ENCODE measurements around the gene AGO1.
"Not testable (repeated sequence)": the region's sequence is repeated elsewhere in the genome, so short reads cannot be mapped to it uniquely, and the experiment has no call there.

Gene AGO1

DNA sequence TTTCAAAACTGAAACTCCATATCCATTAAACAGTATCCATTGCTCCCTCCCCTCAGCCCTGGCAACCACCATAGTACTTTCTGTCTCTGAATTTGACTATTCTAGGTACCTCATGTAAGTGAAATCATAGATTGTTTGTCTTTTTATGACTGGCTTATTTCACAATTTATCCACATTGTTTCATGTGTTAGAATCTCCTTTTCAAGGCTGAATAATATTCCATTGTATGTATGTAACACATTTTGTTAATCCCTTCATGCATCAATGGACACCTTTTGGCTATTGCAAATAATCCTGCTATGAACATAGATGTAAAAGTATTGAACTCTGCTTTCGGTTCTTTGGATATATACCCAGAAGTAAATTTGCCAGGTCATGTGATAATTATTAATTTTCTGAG lies 85.4 kb downstream of the AGO1 start:
- TF ChIP-seq, protein P1, sequence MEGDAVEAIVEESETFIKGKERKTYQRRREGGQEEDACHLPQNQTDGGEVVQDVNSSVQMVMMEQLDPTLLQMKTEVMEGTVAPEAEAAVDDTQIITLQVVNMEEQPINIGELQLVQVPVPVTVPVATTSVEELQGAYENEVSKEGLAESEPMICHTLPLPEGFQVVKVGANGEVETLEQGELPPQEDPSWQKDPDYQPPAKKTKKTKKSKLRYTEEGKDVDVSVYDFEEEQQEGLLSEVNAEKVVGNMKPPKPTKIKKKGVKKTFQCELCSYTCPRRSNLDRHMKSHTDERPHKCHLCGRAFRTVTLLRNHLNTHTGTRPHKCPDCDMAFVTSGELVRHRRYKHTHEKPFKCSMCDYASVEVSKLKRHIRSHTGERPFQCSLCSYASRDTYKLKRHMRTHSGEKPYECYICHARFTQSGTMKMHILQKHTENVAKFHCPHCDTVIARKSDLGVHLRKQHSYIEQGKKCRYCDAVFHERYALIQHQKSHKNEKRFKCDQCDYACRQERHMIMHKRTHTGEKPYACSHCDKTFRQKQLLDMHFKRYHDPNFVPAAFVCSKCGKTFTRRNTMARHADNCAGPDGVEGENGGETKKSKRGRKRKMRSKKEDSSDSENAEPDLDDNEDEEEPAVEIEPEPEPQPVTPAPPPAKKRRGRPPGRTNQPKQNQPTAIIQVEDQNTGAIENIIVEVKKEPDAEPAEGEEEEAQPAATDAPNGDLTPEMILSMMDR (IDR thresholded peaks at IDR 0.05; ENCODE audit: low read depth, low read length, missing control alignments) = no peak
- Histone ChIP-seq H3K27me3 (replicated peaks) (no peaks in the 10 kb centered on the region), H3K36me3 (replicated peaks) (peaks cover 8% of the 10 kb centered on the region), H3K4me3 (ENCODE audit: low read depth, low read length) (no peak overlapping the region), H3K27ac (no peak overlapping the region)
- in situ Hi-C loops (cut with HindIII; ENCODE audit: low pct_ligation_motif_present, low sequenced_read_pairs) = no loop called here
- DNase-seq = no peak

DNA sequence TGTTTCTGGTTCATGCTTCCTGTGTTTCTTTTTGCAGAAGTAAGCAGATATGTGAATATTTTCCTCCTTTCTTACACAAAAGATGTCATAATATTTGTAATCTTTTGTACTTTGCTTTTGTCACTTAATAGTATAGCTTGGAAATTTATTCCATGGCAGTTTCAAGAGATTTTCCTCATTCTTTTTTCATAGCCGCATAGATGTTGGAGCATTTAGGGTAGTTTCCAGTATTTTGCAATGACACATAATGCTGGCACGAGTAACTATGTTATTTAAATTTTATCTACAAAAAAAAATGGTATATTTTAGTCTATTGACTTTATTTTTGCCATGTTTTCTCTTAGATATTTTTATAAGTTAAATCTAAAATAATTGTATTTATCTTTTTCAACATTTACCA lies 88.6 kb downstream of the AGO1 start:
- Histone ChIP-seq H3K4me3 (ENCODE audit: low read depth, low read length) (no peak overlapping the region), H3K36me3 (replicated peaks) (peaks cover 8% of the 10 kb centered on the region), H3K27me3 (replicated peaks) (no peaks in the 10 kb centered on the region), H3K27ac (no peak overlapping the region)
- no peak for DNase-seq
- in situ Hi-C loops (cut with HindIII; ENCODE audit: low pct_ligation_motif_present, low sequenced_read_pairs) = no loop called here
- TF ChIP-seq, protein P1 (IDR thresholded peaks at IDR 0.05; ENCODE audit: low read depth, low read length, missing control alignments) = no peak

DNA sequence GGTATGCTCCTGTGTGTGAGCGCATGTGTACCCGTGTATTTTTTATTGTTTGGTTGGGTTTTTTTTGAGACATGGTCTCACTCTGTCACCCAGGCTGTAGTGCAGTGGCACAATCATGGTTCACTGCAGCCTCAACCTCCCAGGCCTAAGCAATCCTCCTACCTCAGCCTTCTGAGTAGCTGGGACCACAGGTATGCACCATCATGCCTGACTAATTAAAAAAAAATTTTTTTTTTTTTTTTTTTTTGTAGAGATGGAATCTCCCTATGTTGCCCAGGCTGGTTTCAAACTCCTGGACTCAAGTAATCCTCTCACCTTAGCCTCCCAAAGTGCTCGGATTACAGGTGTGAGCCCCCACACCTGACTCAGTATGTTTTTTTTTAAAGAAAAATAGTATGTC lies 89.6 kb downstream of the AGO1 start:
- in situ Hi-C loops (cut with HindIII; ENCODE audit: low pct_ligation_motif_present, low sequenced_read_pairs); H3K4me3 ChIP-seq (ENCODE audit: low read depth, low read length); H3K27ac ChIP-seq; H3K27me3 ChIP-seq (replicated peaks); H3K36me3 ChIP-seq (replicated peaks): not testable (repeated sequence)
- peak; percentile 5 for DNase-seq

DNA sequence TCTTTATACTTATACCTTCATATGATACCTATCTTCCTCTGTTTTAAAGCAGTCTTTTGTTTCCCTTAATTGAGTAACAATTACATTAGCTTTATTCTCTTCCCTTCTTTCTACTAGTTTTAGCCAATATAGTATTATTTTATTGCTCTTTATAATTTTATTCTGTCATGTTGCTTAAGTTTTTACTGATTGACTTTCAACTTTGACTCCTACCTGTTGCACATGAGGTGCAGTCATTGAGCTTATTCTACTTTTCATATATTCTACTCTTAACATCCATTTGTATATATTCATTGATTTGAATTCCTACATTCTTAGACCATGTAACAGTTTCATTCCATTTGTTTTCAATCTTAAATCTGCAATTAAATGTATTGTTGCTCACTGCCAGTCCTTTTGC lies 97.1 kb downstream of the AGO1 start:
- in situ Hi-C loops (cut with HindIII; ENCODE audit: low pct_ligation_motif_present, low sequenced_read_pairs) = no loop called here
- TF ChIP-seq, protein P1 (IDR thresholded peaks at IDR 0.05; ENCODE audit: low read depth, low read length, missing control alignments) = no peak

More for the DNA sequence above, 97.1 kb downstream of the AGO1 start:
- DNase-seq = no peak
- H3K27me3 ChIP-seq (replicated peaks) = no peaks in the 10 kb centered on the region
- no peaks in the 10 kb centered on the region for H3K36me3 ChIP-seq (replicated peaks)
- H3K27ac ChIP-seq = no peak overlapping the region
- no peak overlapping the region for H3K4me3 ChIP-seq (ENCODE audit: low read depth, low read length)

Data from brain microvascular endothelial cell (primary cell).